T-cell (primary cell): ENCODE results near the gene ACSS2. TPM values are rescaled to one million over a fixed set of nuclear protein-coding genes. Genes with fewer than 3 reads are reported as not detected.

Source experiments
- ATAC-seq, 4 experiments: fragments of 200-7000 bp in 3 of 4; fragments of 150-1000 bp in 1 of 4; cut with Tn5 transposase; replicated peaks in 1 of 4; 1 replicate in 3 of 4; 2 replicates in 1 of 4; pipeline ENCODE4 v1.10.0; 2021; ENCODE audit warnings: moderate library complexity in 3 of 4, mild to moderate bottlenecking in 2 of 4, moderate number of reproducible peaks in 1 of 4
- CTCF ChIA-PET, 2 donors: fragments of 300-600 bp; sonication (Branson Sonifier 250); formaldehyde crosslinking; loops; one replicate each; lab custom pipeline; 2022; ENCODE audit warnings: antibody characterized with exemption in 2 of 2; lab: Charles Lee
- POLR2A ChIA-PET, 2 donors: fragments of 300-600 bp; sonication (Branson Sonifier 250); formaldehyde crosslinking; loops; one replicate each; lab custom pipeline; 2022; ENCODE audit warnings: antibody characterized with exemption in 2 of 2; lab: Charles Lee
- DNase-seq, 35 experiments: peaks; one replicate each; pipeline versions ENCODE4 v3.0.0 to v3.0.0-alpha.2; 2013 to 2023
- H3K27ac ChIP-seq: one replicate; pipeline ENCODE4 v1.5.1; 2013; ENCODE audit warnings: low read length
- H3K27me3 ChIP-seq, 2 experiments: replicated peaks in 1 of 2; 1 replicate in 1 of 2; 2 replicates in 1 of 2; pipeline versions ENCODE4 v1.6.1 to v1.7.0; 2013; ENCODE audit warnings: low read length in 1 of 2, mixed read lengths in 1 of 2; ENCODE audit not compliant: control insufficient read depth in 2 of 2, insufficient read depth in 2 of 2; ENCODE audit errors: extremely low read depth in 1 of 2
- H3K36me3 ChIP-seq, 2 donors: 1 replicate in 1 of 2; 2 replicates in 1 of 2; pipeline versions ENCODE4 v1.6.1 to v1.7.0; 2013; ENCODE audit warnings: low read length in 1 of 2; ENCODE audit not compliant: control insufficient read depth in 2 of 2, insufficient read depth in 1 of 2; ENCODE audit errors: extremely low read depth in 1 of 2
- H3K4me1 ChIP-seq, 2 experiments: 1 replicate in 1 of 2; 2 replicates in 1 of 2; pipeline versions ENCODE4 v1.6.1 to v1.7.0; 2013; ENCODE audit warnings: low read length in 2 of 2, mixed read lengths in 1 of 2; ENCODE audit not compliant: insufficient read depth in 2 of 2, control insufficient read depth in 1 of 2; ENCODE audit errors: extremely low read depth in 1 of 2
- H3K4me3 ChIP-seq, 2 donors: 1 replicate in 1 of 2; 2 replicates in 1 of 2; pipeline versions ENCODE4 v1.5.1 to v1.7.0; 2013; ENCODE audit warnings: mild to moderate bottlenecking in 2 of 2, low read length in 1 of 2, moderate library complexity in 1 of 2; ENCODE audit not compliant: control insufficient read depth in 1 of 2; ENCODE audit errors: extremely low read depth in 1 of 2
- H3K9me3 ChIP-seq: 2 replicates; pipeline ENCODE4 v1.7.0; 2013
- H3K27ac Mint-ChIP-seq, 2 donors: one replicate each; pipeline ENCODE4 v1.8.0; 2020 to 2021; ENCODE audit warnings: mild to moderate bottlenecking in 2 of 2, mixed read lengths in 2 of 2
- H3K27me3 Mint-ChIP-seq, 2 donors: one replicate each; pipeline ENCODE4 v1.8.0; 2021 to 2022; ENCODE audit warnings: mixed read lengths in 2 of 2
- H3K36me3 Mint-ChIP-seq: one replicate; pipeline ENCODE4 v1.8.0; 2021; ENCODE audit warnings: mixed read lengths
- H3K4me1 Mint-ChIP-seq, 3 donors: one replicate each; pipeline ENCODE4 v1.8.0; 2020 to 2022; ENCODE audit warnings: mixed read lengths in 3 of 3, mild to moderate bottlenecking in 1 of 3
- H3K4me3 Mint-ChIP-seq, 3 donors: one replicate each; pipeline ENCODE4 v1.8.0; 2020 to 2022; ENCODE audit warnings: mild to moderate bottlenecking in 3 of 3, mixed read lengths in 3 of 3, moderate library complexity in 3 of 3
- H3K9me3 Mint-ChIP-seq, 3 donors: one replicate each; pipeline ENCODE4 v1.8.0; 2020 to 2022; ENCODE audit warnings: mixed read lengths in 3 of 3
- WGBS: methylation state at CpG from one replicate; pipeline ENCODE4 v1.1.5; 2013; ENCODE audit warnings: missing lambda C conversion rate; ENCODE audit not compliant: insufficient coverage; 5-methylcytosine and 5-hydroxymethylcytosine counted together
- total RNA-seq, 35 experiments: library from RNA in 6 of 35; stranded (reverse) in 6 of 35; fragments of 120-200 nt in 1 of 35; gene quantifications; one replicate each; pipeline versions ENCODE4 v1.2.1 to v1.2.4 and lab custom pipeline; 2013 to 2026

ACSS2 gene
- total RNA-seq, 5 donors from 2014 or later (not counting 1 experiment from before 2014, with no cell fraction given): 24.7 to 34.7 (median 27.7) TPM

- no peaks in the 10 kb centered on the region for H3K9me3 Mint-ChIP-seq
- DNase-seq (no peak), ATAC-seq (no peak)
- ChIA-PET CTCF (no interaction called here), POLR2A (no interaction called here)
- H3K27me3 Mint-ChIP-seq: no peaks in the 10 kb centered on the region
- H3K27ac Mint-ChIP-seq: no peak overlapping the region
- H3K9me3 ChIP-seq: no peaks in the 10 kb centered on the region
- no peaks in the 10 kb centered on the region for H3K36me3 ChIP-seq
- H3K36me3 Mint-ChIP-seq: no peaks in the 10 kb centered on the region
- H3K4me1 ChIP-seq: no peaks in the 10 kb centered on the region
- H3K27ac ChIP-seq: no peak overlapping the region
- WGBS: 86% methylated on average over 10 of the region's 10 CpGs
- H3K4me1 Mint-ChIP-seq: no peaks in the 10 kb centered on the region
- no peak overlapping the region for H3K4me3 Mint-ChIP-seq
- H3K4me3 ChIP-seq: no peak overlapping the region
- peaks cover 0 to 11% of the 10 kb centered on the region in 2 experiments for H3K27me3 ChIP-seq
Measured at GRCh38 chr20:34971561-34972235, 95.3 kb downstream of the ACSS2 start.

- H3K36me3 Mint-ChIP-seq: no peaks in the 10 kb centered on the region
- peaks cover 5 to 13% of the 10 kb centered on the region in 2 donors for H3K27me3 Mint-ChIP-seq
- ATAC-seq (no peak), DNase-seq (no peak)
- Histone ChIP-seq H3K4me3 (no peak overlapping the region), H3K4me1 (no peaks in the 10 kb centered on the region), H3K36me3 (no peaks in the 10 kb centered on the region), H3K9me3 (no peaks in the 10 kb centered on the region), H3K27me3 (peaks cover 0 to 24% of the 10 kb centered on the region in 2 experiments), H3K27ac (no peak overlapping the region)
- POLR2A ChIA-PET: no interaction called here
- H3K9me3 Mint-ChIP-seq: no peaks in the 10 kb centered on the region
- WGBS: 43% methylated on average over 1 of the region's 4 CpGs
- CTCF ChIA-PET: interaction anchor here in 1 of 2 donors (0.7 kb wide), 1 partner anchor 42 kb away, joined by 3 read pairs; no protein-coding TSS in a partner anchor
- H3K4me3 Mint-ChIP-seq: no peak overlapping the region
- H3K27ac Mint-ChIP-seq: no peak overlapping the region
- no peaks in the 10 kb centered on the region for H3K4me1 Mint-ChIP-seq
Measured at GRCh38 chr20:34974246-34974645, 97.8 kb downstream of the ACSS2 start.

- ChIA-PET POLR2A (no interaction called here), CTCF (no interaction called here)
- Histone ChIP-seq H3K36me3 (no peaks in the 10 kb centered on the region), H3K4me3 (no peak overlapping the region), H3K27ac (no peak overlapping the region), H3K4me1 (no peaks in the 10 kb centered on the region), H3K9me3 (no peaks in the 10 kb centered on the region), H3K27me3 (peaks cover 0 to 43% of the 10 kb centered on the region in 2 experiments)
- no peaks in the 10 kb centered on the region for H3K36me3 Mint-ChIP-seq
- no peak for ATAC-seq
- H3K4me3 Mint-ChIP-seq: no peak overlapping the region
- H3K9me3 Mint-ChIP-seq: no peaks in the 10 kb centered on the region
- no peak for DNase-seq
- H3K27me3 Mint-ChIP-seq: peaks cover 6 to 16% of the 10 kb centered on the region in 2 donors
- H3K27ac Mint-ChIP-seq: no peak overlapping the region
- H3K4me1 Mint-ChIP-seq: no peaks in the 10 kb centered on the region
- 90% methylated on average over 11 of the region's 12 CpGs for WGBS
Measured at GRCh38 chr20:34976286-34976685, 99.9 kb downstream of the ACSS2 start.

Other genes with a start within 250 kb of the ACSS2 start
- 10 to 100 TPM in 4 of 5 donors, 1 to 10 TPM in 1; 8.6 to 17.1 (median 13.6) TPM for gene PIGU, start 199.5 kb upstream of the ACSS2 start, total RNA-seq
- 10 to 100 TPM in 2 of 5 donors, 1 to 10 TPM in 3; 1.3 to 56.7 (median 1.9) TPM for gene TP53INP2, start 172.3 kb upstream of the ACSS2 start, total RNA-seq
- gene NCOA6, start 51.0 kb upstream of the ACSS2 start, total RNA-seq: 10 to 100 TPM; 27.1 to 31.8 (median 28.3) TPM
- gene GGT7, start 3.8 kb upstream of the ACSS2 start, total RNA-seq: 10 to 100 TPM; 31.5 to 47.0 (median 38.1) TPM
- 10 to 100 TPM; 29.4 to 45.9 (median 42.3) TPM for gene GSS, start 79.2 kb downstream of the ACSS2 start, total RNA-seq
- under 1 TPM; 0.48 to 0.76 (median 0.67) TPM for gene MYH7B, start 79.3 kb downstream of the ACSS2 start, total RNA-seq
- gene TRPC4AP, start 216.2 kb downstream of the ACSS2 start, total RNA-seq: 10 to 100 TPM; 56.3 to 65.5 (median 63.5) TPM